ENCODE measurements around the gene A2M.
A peak's percentile ranks its signal among the peaks of the same experiment; 100 is the strongest.
"Not testable (repeated sequence)": the region's sequence is repeated elsewhere in the genome, so short reads cannot be mapped to it uniquely, and the experiment has no call there.

The A2M gene

GRCh38 chr12:9115731-9116559 lies at the start of gene A2M:
Gene A2M (minus strand): TSS chr12:9115919. CDS start chr12:9115849, 70 bp downstream.
- peak; percentile 5 for DNase-seq (ENCODE audit: low read depth, low spot score)

GRCh38 chr12:9163392-9163791 lies 47.7 kb upstream of the A2M start:
- DNase-seq (ENCODE audit: low read depth, low spot score), result no peak

- DNase-seq (ENCODE audit: low read depth, low spot score), result no peak
Observed at GRCh38 chr12:9156119-9156518, 40.4 kb upstream of the A2M start.

GRCh38 chr12:9149372-9149771 lies 33.7 kb upstream of the A2M start:
- DNase-seq (ENCODE audit: low read depth, low spot score), result no peak

- no peak for DNase-seq (ENCODE audit: low read depth, low spot score)
Observed at GRCh38 chr12:9148926-9149325, 33.2 kb upstream of the A2M start.

- no peak for DNase-seq (ENCODE audit: low read depth, low spot score)
Observed at GRCh38 chr12:9147461-9147860, 31.7 kb upstream of the A2M start.

- DNase-seq (ENCODE audit: low read depth, low spot score), result no peak
Observed at GRCh38 chr12:9144730-9145106, 29.0 kb upstream of the A2M start.

GRCh38 chr12:9143929-9144729 lies 28.4 kb upstream of the A2M start:
- DNase-seq (ENCODE audit: low read depth, low spot score), result no peak

GRCh38 chr12:9143137-9143536 lies 27.4 kb upstream of the A2M start:
- DNase-seq (ENCODE audit: low read depth, low spot score), result no peak

- DNase-seq (ENCODE audit: low read depth, low spot score), result not testable (repeated sequence)
Observed at GRCh38 chr12:9139588-9140290, 24.0 kb upstream of the A2M start.

GRCh38 chr12:9135903-9136310 lies 20.2 kb upstream of the A2M start:
- DNase-seq (ENCODE audit: low read depth, low spot score), result no peak

- no peak for DNase-seq (ENCODE audit: low read depth, low spot score)
Observed at GRCh38 chr12:9134981-9135628, 19.4 kb upstream of the A2M start.

- peak; percentile 6 for DNase-seq (ENCODE audit: low read depth, low spot score)
Observed at GRCh38 chr12:9133216-9133916, 17.6 kb upstream of the A2M start.

GRCh38 chr12:9132008-9132535 lies 16.4 kb upstream of the A2M start:
- no peak for DNase-seq (ENCODE audit: low read depth, low spot score)

- no peak for DNase-seq (ENCODE audit: low read depth, low spot score)
Observed at GRCh38 chr12:9130244-9130643, 14.5 kb upstream of the A2M start.

GRCh38 chr12:9127936-9128663 lies 12.4 kb upstream of the A2M start:
- DNase-seq (ENCODE audit: low read depth, low spot score), result no peak

- DNase-seq (ENCODE audit: low read depth, low spot score), result no peak
Observed at GRCh38 chr12:9127484-9127883, 11.8 kb upstream of the A2M start.

GRCh38 chr12:9124383-9125031 lies 8.8 kb upstream of the A2M start:
- no peak for DNase-seq (ENCODE audit: low read depth, low spot score)

GRCh38 chr12:9123781-9124382 lies 8.2 kb upstream of the A2M start:
- no peak for DNase-seq (ENCODE audit: low read depth, low spot score)

All from astrocyte of the hippocampus (primary cell).